HL-60/S4 (cell line): ENCODE results near the gene SCYL1.
"Not testable (repeated sequence)": the region's sequence is repeated elsewhere in the genome, so short reads cannot be mapped to it uniquely, and the experiment has no call there.

ENCODE experiments used
- in situ Hi-C: fragments of 300-500 bp; cut with MboI; formaldehyde crosslinking; loops from 2 replicates; pipeline ENCODE4 v1.14.3; 2022; ENCODE audit warnings: low sequenced_read_pairs

Gene SCYL1

DNA sequence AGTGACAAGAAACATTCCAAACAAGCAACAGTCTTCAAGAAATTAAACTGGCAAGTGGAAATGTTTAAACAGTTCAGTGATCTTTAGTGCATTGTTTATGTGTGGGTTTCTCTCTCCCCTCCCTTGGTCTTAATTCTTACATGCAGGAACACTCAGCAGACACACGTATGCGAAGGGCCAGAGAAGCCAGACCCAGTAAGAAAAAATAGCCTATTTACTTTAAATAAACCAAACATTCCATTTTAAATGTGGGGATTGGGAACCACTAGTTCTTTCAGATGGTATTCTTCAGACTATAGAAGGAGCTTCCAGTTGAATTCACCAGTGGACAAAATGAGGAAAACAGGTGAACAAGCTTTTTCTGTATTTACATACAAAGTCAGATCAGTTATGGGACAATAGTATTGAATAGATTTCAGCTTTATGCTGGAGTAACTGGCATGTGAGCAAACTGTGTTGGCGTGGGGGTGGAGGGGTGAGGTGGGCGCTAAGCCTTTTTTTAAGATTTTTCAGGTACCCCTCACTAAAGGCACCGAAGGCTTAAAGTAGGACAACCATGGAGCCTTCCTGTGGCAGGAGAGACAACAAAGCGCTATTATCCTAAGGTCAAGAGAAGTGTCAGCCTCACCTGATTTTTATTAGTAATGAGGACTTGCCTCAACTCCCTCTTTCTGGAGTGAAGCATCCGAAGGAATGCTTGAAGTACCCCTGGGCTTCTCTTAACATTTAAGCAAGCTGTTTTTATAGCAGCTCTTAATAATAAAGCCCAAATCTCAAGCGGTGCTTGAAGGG is 20.0 kb upstream of the SCYL1 start:
- in situ Hi-C loops = loop anchor here (5.0 kb wide), 1 partner anchor 133 kb away; no protein-coding TSS in a partner anchor

DNA sequence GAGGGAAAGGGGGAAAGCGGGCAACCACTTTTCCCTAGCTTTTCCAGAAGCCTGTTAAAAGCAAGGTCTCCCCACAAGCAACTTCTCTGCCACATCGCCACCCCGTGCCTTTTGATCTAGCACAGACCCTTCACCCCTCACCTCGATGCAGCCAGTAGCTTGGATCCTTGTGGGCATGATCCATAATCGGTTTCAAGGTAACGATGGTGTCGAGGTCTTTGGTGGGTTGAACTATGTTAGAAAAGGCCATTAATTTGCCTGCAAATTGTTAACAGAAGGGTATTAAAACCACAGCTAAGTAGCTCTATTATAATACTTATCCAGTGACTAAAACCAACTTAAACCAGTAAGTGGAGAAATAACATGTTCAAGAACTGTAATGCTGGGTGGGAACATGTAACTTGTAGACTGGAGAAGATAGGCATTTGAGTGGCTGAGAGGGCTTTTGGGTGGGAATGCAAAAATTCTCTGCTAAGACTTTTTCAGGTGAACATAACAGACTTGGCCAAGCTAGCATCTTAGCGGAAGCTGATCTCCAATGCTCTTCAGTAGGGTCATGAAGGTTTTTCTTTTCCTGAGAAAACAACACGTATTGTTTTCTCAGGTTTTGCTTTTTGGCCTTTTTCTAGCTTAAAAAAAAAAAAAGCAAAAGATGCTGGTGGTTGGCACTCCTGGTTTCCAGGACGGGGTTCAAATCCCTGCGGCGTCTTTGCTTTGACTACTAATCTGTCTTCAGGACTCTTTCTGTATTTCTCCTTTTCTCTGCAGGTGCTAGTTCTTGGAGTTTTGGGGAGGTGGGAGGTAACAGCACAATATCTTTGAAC is 19.2 kb upstream of the SCYL1 start:
- in situ Hi-C loops = loop anchor here (5.0 kb wide), 1 partner anchor 133 kb away; no protein-coding TSS in a partner anchor

DNA sequence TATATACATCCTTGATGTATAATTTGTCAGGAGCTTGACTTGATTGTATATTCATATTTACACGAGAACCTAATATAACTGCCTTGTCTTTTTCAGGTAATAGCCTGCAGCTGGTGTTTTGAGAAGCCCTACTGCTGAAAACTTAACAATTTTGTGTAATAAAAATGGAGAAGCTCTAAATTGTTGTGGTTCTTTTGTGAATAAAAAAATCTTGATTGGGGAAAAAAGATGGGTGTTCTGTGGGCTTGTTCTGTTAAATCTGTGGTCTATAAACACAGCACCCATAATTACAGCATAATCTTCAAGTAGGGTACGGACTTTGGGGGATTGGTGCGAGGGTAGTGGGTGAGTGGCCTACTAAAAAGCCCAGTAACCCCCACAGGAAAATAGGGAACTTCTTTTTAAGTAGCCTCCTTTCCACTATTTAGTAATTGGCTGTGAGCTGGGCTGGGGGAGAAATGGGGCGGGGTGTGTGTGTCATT is 18.6 kb upstream of the SCYL1 start:
- in situ Hi-C loops = loop anchor here (5.0 kb wide), 1 partner anchor 134 kb away; no protein-coding TSS in a partner anchor

DNA sequence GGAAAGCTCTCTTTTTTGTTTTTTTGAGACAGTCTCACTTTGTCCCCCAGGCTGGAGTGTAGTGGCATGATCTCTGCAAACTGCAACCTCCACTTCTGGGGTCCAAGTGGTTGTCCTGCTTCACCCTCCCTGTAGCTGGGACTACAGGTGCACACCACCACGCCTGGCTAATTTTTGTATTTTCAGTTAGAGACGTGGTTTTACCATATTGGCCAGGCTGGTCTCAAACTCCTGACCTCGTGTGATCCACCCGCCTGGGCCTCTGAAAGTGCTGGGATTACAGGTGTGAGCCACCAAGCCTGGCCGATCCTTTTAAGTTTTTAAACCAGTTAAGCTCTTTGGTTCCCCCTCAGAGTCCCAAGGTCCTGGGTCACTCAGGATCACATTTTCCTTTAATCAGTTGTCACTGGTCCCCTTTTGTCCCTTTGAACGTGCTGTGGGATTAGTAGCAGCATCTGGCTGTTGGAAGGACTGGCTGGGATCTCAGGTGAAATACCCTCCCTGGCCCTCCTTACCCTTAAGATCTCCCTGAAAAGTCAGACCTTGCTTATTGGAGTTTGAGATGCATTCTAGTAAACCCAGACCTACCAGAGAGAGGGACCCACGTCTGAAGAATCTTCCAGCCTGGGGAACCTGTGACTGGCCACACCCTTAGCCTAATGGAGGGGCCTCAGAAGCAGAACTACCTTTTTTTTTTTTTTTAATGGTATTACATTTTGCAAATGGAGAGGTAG is 17.9 kb upstream of the SCYL1 start:
- in situ Hi-C loops = loop anchor here (5.0 kb wide), 1 partner anchor 135 kb away; no protein-coding TSS in a partner anchor

DNA sequence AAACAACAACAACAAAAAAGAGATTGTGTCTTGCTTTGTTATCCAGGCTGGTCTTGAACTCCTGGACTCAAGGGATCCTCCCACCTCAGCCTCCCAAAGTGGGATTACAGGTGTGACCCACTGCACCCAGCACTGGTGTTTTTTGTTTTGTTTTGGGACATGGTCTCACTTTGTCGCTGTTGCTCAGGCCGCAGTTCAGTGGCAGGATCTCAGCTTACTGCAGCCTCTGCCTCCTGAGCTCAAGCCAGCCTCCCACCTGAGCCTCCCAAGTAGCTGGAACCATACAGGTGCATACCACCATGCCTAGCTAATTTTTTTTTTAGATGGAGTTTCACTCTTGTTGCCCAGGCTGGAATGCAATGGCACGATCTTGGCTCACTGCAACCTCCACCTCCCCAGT is 12.6 kb upstream of the SCYL1 start:
- in situ Hi-C loops = not testable (repeated sequence)

DNA sequence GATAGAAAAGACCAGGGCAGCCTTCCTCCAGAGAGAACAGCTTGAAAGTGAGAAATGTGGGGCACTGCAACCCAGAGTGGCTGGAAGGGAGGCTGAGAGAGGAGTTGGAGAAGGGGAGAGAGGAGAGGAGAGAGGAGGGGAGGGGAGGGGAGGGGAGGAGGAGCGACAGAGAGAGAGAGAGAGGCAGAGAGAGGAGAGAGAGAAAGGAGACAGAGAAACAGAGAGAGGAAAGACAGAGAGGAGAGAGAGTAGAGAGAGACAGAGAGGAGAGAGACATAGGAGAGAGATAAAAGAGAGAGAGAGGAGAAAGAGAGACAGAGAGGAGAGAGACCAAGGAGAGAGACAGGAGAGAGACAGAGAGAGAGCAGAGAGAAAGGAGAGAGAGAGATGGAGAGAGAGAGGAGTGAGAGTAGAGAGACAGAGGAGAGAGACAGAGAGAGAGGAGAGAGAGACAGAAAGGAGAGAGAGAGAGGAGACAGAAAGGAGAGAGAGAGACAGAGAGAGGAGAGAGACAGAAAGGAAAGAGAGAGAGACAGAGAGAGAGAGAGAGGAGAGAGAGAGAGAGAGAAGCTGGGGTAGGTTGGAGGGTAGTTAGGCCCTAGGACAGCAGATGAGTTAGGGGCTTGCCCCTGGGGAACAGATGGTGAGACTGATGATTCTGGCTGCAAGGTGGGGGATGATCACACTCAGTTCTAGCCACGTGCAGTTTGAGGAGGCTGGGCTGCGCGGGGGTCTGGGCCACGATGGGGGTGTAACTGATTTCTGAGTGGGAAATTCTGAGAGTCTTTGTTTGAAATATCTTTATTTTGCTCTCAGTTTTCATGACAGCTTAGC is 8.5 kb upstream of the SCYL1 start:
- in situ Hi-C loops = no loop called here

DNA sequence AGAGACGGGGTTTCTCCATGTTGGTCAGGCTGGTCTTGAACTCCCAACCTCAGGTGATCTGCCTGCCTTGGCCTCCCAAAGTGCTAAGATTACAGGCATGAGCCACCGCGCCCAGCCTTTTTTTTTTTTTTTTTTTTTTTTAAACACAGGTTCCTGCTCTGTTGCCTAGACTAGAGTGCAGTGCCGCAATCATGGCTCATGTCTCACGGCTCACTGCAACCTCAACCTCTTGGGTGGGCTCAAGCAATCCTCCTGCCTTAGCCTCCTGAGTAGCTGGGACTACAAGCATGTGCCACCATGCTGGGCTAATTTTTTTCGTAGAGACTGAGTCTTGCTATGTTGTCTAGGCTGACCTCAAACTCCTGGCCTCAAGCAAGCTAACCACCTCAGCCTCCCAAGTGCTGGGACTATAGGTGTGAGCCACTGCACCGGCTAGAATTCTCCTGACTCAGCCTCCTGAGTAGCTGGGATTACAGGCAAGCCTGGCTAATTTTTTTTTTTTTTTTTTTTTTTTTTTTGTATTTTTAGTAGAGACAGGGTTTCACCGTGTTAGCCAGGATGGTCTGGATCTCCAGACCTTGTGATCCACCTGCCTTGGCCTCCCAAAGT is 5.8 kb upstream of the SCYL1 start:
- in situ Hi-C loops = not testable (repeated sequence)

DNA sequence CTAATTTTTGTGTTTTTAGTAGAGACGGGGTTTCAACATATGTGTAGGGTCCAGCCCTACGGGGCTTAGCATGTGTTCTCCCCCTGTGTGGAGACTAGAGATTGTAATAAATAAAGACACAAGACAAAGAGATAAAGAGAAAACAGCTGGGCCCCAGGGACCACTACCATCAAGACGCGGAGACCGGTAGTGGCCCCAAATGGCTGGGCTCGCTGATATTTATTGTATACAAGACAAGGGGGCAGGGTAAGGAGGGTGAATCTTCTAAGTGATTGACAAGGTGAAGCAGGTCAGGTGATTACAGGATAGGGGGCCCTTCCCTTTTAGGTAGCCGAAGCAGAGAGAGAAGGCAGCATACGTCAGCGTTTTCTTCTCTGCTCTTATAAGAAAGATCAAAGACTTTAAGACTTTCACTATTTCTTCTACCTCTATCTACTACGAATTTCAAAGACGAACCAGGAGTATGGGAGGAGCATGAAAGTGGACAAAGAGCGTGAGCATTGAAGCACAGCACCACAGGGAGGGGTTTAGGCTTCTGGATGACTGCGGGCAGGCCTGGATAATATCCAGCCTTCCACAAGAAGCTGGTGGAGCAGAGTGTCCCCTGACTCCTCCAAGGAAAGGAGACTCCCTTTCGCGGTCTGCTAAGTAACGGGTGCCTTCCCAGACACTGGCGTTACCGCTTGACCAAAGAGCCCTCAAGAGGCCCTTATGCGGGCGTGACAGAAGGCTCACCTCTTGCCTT is 2.9 kb upstream of the SCYL1 start:
- in situ Hi-C loops = not testable (repeated sequence)

DNA sequence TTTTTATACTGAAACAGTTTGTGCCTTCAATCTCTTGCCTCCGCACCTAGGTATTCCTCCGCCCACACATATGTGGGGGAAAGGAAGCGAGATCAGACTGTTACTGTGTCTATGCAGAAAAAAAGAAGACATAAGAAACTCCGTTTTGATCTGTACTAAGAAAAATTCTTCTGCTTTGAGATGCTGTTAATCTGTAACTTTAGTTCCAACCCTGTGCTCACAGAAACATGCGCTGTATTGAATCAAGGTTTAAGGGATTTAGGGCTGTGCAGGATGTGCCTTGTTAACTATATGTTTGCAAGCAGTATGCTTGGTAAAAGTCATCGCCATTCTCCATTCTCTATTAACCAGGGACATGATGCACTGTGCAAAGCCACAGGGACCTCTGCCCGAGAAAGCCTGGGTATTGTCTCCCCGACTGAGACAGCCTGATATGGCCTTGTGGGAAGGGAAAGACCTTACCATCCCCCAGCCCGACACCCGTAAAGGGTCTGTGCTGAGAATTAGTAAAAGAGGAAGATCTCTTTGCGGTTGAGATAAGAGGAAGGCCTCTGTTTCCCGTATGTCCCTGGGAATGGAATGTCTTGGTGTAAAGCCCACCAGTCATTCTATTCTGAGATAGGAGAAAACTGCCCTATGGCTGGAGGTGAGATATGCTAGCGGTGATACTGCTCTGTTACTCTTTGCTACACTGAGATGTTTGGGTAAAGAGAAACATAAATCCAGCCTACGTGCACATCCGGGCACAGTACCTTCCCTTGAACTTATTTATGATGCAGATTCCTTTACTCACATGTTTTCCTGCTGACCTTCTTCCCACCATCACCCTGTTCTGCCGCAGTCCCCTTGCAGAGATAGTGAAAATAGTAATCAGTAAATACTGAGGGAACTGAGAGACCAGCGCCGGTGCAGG is 1.9 kb upstream of the SCYL1 start:
- in situ Hi-C loops = not testable (repeated sequence)

DNA sequence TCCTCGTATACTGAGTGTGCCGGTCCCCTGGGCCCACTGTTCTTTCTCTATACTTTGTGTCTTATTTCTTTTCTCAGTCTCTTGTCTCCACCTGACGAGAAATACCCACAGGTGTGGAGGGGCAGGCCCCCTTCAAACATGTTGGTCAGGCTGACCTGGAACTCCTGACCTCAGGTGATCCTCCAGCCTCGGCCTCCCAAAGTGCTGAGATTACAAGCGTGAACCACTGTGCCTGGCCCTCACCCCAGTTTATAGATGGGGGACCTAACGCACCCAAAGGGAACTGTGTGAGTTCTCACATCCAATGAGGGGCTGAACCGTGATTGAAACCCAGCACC is 1.3 kb upstream of the SCYL1 start:
- in situ Hi-C loops = not testable (repeated sequence)

DNA sequence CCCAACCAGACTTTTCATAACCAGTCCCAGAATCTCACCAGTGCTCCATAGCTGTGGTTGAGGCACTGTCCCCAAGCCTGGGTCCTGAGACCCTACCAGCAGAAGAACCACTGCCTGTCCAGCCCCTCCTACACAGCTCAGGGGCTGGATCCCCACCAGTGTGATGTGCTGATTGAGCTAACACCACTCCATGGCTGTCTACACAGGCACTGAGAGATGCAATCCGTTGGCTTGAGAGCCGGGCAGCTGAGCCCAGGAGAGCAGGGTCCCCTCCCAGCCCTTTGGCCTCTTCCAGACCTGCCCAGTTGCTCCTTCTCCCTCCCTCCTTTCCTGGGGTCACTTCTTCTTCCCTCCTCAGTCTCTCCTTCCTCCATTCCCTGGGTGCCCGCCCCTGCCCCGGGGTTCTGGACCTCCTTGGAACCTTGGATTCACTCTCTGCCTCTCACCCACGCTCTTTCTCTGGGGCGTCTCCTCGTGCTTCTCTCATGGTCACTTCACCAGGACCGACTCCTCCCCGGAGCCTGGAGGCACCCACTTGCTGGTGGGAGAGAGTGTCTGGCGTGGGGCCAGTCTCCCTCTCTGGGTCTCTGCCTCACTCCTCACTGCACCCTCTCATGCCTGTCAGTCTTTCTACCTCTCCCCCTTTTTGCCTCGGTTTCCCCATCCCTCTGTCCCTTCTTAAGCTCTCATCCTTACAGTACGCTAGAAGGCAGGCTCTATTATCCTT is 706 bp upstream of the SCYL1 start:
- in situ Hi-C loops = no loop called here

DNA sequence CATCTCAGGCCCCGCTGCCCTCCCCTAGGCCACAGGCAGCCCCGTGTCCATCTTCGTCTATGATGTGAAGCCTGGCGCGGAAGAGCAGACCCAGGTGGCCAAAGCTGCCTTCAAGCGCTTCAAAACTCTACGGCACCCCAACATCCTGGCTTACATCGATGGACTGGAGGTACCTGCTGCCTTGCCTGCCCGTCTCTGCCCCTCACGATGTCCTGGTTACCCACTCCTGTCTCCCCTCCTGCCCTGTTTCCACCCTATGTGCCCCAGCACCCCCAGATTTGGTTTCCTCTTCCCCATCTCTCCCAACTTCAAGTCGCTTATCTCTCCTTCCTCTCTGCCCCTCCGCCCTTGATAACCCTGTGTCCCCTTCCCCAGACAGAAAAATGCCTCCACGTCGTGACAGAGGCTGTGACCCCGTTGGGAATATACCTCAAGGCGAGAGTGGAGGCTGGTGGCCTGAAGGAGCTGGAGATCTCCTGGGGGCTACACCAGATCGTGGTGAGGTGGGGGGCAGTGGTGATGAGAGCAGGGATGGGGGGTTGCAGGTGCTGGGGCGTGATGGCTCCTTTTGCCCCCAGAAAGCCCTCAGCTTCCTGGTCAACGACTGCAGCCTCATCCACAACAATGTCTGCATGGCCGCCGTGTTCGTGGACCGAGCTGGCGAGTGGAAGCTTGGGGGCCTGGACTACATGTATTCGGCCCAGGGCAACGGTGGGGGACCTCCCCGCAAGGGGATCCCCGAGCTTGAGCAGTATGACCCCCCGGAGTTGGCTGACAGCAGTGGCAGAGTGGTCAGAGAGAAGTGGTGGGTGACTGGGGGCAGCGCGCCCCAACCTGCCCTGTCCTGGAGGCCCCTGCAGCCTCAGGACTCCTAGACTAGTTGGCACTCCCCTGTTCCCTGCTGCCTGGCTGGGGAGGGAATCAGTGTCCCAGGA is 930 bp downstream of the SCYL1 start:
- in situ Hi-C loops = no loop called here

DNA sequence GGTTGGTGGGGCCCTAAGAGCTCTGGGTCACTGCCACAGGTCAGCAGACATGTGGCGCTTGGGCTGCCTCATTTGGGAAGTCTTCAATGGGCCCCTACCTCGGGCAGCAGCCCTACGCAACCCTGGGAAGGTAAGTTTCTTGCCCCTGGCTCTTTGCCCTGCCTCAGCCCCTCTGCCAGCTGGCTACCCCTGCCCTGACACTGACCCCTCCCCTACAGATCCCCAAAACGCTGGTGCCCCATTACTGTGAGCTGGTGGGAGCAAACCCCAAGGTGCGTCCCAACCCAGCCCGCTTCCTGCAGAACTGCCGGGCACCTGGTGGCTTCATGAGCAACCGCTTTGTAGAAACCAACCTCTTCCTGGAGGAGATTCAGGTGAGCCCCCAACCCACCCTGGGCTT is 1.9 kb downstream of the SCYL1 start:
- in situ Hi-C loops = no loop called here

DNA sequence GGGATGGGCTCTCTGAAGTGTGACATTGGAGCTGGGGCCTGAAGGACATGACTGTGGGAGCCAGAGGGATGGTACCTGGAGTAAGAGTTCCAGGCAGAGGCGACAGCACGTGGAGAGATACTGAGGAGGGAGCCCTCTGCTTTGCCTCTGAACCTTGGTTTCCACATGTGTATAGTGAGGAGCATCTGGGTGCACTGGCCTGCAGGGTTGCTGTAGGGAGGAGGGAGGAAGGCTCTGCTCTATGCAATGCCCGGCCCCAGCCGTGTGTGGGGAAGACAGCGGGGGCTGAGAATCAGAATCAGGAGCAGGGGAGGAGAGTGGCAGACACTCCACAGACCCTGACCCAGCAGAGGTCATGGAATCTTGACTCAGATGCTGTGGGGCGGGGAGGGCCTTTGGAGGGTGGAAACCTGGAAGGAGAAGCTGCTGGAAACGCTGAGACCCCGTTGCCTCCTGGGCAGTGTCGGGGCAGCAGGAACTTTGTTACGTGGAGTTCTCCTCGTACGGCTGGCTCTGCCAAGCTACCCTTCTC is 4.0 kb downstream of the SCYL1 start:
- in situ Hi-C loops = no loop called here

DNA sequence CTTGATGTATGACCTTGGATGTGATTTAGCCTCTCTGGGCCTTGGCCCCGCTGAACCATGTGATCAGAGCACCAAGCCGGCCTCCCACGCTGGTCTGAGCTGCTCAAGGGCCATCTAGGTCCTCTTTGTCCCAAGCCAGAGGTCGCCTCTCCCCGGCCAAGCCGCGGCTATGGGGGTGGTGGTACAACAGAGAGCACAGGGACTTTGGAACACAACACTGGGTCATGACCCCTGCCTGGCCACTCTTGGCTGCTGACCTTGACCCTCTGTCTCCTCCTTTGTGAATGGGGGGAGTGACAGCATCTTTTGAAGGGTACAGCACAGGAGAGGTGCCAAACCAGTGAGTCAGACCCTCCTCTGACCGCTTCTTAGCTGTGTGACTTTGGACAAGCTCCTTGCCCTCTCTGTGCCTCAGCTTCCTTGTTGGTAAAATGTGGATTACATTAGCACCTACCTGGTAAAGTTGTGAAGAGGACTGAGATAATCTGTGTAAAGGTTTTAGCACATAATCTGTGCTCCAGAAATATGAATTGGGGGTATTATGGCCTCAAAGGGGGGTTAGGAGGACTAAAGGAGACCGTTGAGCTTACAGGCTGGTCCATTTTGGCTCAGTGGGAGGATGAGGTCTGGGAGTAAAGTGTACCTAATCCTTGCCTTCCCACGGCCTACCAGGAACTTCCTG is 4.7 kb downstream of the SCYL1 start:
- in situ Hi-C loops = no loop called here

DNA sequence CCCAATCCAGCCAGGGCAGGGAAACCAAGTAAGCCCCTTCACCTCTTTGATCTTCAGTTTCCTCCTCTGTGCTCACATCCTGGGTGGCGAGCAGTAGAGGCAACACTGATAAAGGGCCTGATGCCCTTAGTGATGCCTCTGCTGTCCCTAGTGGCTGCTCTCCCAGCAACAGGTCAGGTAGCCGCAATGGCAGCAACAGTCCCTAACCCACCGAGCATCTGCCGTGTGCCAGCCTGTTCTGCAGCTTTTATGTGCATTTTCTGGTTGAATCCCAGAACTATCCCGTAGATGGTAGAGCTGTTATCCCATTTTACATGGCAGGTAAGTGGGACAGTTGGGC is 5.2 kb downstream of the SCYL1 start:
- in situ Hi-C loops = no loop called here
